ENCODE measurements around the gene UPB1. TPM values are rescaled to one million over a fixed set of nuclear protein-coding genes. Genes with fewer than 3 reads are reported as not detected.
"Not testable (repeated sequence)": the region's sequence is repeated elsewhere in the genome, so short reads cannot be mapped to it uniquely, and the experiment has no call there.

The UPB1 gene
- total and polyA plus RNA-seq, 9 of the 15 experiments (the other 6 are each of a cell fraction or from before 2014, with no cell fraction given), result 0.06 to 0.11 TPM; not detected in 7

GRCh38 chr22:24489011-24489410 is 6.1 kb upstream of the UPB1 start:
- intact Hi-C loops (cut with micrococcal nuclease) (loop anchor here (5.0 kb wide), 1 partner anchor 67 kb away; no protein-coding TSS in a partner anchor), in situ Hi-C loops (cut with MboI) (no loop called here)
- Histone ChIP-seq H3K4me3 (no peak overlapping the region), H3K4me2 (ENCODE audit: insufficient read depth, low read length) (no peak overlapping the region), H3K27ac (ENCODE audit: extremely low read depth, low read depth, low read length) (no peak overlapping the region), H3K36me3 (ENCODE audit: control insufficient read depth, insufficient read depth, low read length) (no peaks in the 10 kb centered on the region), H3K79me2 (ENCODE audit: control insufficient read depth, insufficient read depth, low read length) (no peaks in the 10 kb centered on the region), H3K9me1 (ENCODE audit: control insufficient read depth, insufficient read depth, low read length) (no peaks in the 10 kb centered on the region), H3K9ac (ENCODE audit: insufficient read depth in 1 of 2, low read depth in 2 of 2, low read length in 2 of 2) (no peak overlapping the region), H2AFZ (ENCODE audit: low read depth, low read length) (no peak overlapping the region), H4K20me1 (replicated peaks; ENCODE audit: control insufficient read depth, insufficient read depth, low read length) (no peaks in the 10 kb centered on the region), H3K4me1 (replicated peaks in 1 of 2; ENCODE audit: control insufficient read depth in 2 of 2, insufficient read depth in 2 of 2, low read length in 2 of 2) (no peaks in the 10 kb centered on the region), H3K27me3 (ENCODE audit: control insufficient read depth in 2 of 2, insufficient read depth in 2 of 2, low read length in 2 of 2) (peaks cover 0 to 4% of the 10 kb centered on the region in 2 experiments; a peak in 2 of 5 replicates), H3K9me3 (replicated peaks; ENCODE audit: control insufficient read depth, insufficient read depth, low read depth, low read length) (no peaks in the 10 kb centered on the region)
- CTCF ChIA-PET (ENCODE audit: low intra/inter-chr PET ratio), result no interaction called here
- BruUV-seq (replicated peaks), result no TSS peak
- FAIRE-seq, result no peak
- POLR2A ChIA-PET, result no interaction called here
- no peak for DNase-seq (ENCODE audit: extremely low read depth in 1 of 4, low spot score in 3 of 4)
- no peak for ATAC-seq
- no peak for TF ChIP-seq SOX6 (IDR thresholded peaks at IDR 0.05)
- TF ChIP-seq ELK1 (CRISPR knock-in tag; IDR thresholded peaks at IDR 0.05), result no peak
- 22% methylated on average over 2 of the region's 2 CpGs for WGBS (ENCODE audit: insufficient coverage, low coverage, missing lambda C conversion rate)

- DNase-seq (ENCODE audit: extremely low read depth in 1 of 4, low spot score in 3 of 4); FAIRE-seq; H3K79me2 ChIP-seq (ENCODE audit: control insufficient read depth, insufficient read depth, low read length); H3K9me3 ChIP-seq (replicated peaks; ENCODE audit: control insufficient read depth, insufficient read depth, low read depth, low read length); H3K9ac ChIP-seq (ENCODE audit: insufficient read depth in 1 of 2, low read depth in 2 of 2, low read length in 2 of 2); H3K27ac ChIP-seq (ENCODE audit: extremely low read depth, low read depth, low read length); H2AFZ ChIP-seq (ENCODE audit: low read depth, low read length); CTCF ChIA-PET (ENCODE audit: low intra/inter-chr PET ratio); H3K27me3 ChIP-seq (ENCODE audit: control insufficient read depth in 2 of 2, insufficient read depth in 2 of 2, low read length in 2 of 2); H3K4me2 ChIP-seq (ENCODE audit: insufficient read depth, low read length); H3K36me3 ChIP-seq (ENCODE audit: control insufficient read depth, insufficient read depth, low read length); H3K4me3 ChIP-seq; in situ Hi-C loops (cut with MboI); ATAC-seq; H3K9me1 ChIP-seq (ENCODE audit: control insufficient read depth, insufficient read depth, low read length); BruUV-seq (replicated peaks); H3K4me1 ChIP-seq (replicated peaks in 1 of 2; ENCODE audit: control insufficient read depth in 2 of 2, insufficient read depth in 2 of 2, low read length in 2 of 2); H4K20me1 ChIP-seq (replicated peaks; ENCODE audit: control insufficient read depth, insufficient read depth, low read length); POLR2A ChIA-PET: not testable (repeated sequence)
- WGBS (ENCODE audit: insufficient coverage, low coverage, missing lambda C conversion rate), result 0% methylated on average over 1 of the region's 1 CpG
- intact Hi-C loops (cut with micrococcal nuclease), result loop anchor here (5.0 kb wide), 1 partner anchor 67 kb away; no protein-coding TSS in a partner anchor
These were observed 5.7 kb upstream of the UPB1 start for GRCh38 chr22:24489434-24489833.

Data from K562 (cell line).